GM12878 (cell line): Measurements from ENCODE around the gene RRBP1. TPM values are rescaled to one million over a fixed set of nuclear protein-coding genes. Genes with fewer than 3 reads are reported as not detected.

Experiments
- ATAC-seq: fragments of 200-7000 bp; cut with Tn5 transposase; 3 replicates; pipeline ENCODE4 v1.9.1; 2020; ENCODE audit warnings: mild to moderate bottlenecking, moderate library complexity
- BruUV-seq: library from RNA; stranded (reverse); fragments of 400-500 nt; replicated peaks from 2 replicates; lab custom pipeline; 2021; lab: Mats Ljungman, UMichigan
- CTCF ChIA-PET: fragments of 300-600 bp; sonication (Branson Sonifier 250); formaldehyde crosslinking; extraction: SDS; loops from one replicate; lab custom pipeline; 2021; ENCODE audit warnings: inconsistent platforms; lab: Yijun Ruan, JAX
- POLR2A ChIA-PET: fragments of 350-600 bp; formaldehyde crosslinking; extraction: SDS; loops from one replicate; lab custom pipeline; 2021; ENCODE audit warnings: inconsistent platforms; lab: Charles Lee
- RAD21 ChIA-PET: fragments of 300-600 bp; sonication (Branson Sonifier 250); formaldehyde crosslinking; loops from one replicate; lab custom pipeline; 2023; ENCODE audit warnings: antibody characterized with exemption; ENCODE audit not compliant: unreplicated experiment; lab: Charles Lee
- SMC1A ChIA-PET: fragments of 300-600 bp; sonication (Branson Sonifier 250); formaldehyde crosslinking; loops from one replicate; lab custom pipeline; 2023; ENCODE audit not compliant: unreplicated experiment, uncharacterized antibody; lab: Charles Lee
- DNase-seq: peaks from one replicate; pipeline ENCODE4 v3.0.0-alpha.2; 2011; ENCODE audit warnings: low read depth, low spot score
- FAIRE-seq: peaks from 3 replicates; lab custom pipeline; 2011; peaks lifted over from hg19 to GRCh38; lab: Jason Lieb, UNC
- H2AFZ ChIP-seq: 2 replicates; pipeline ENCODE4 v1.6.0; 2011; ENCODE audit warnings: low read depth, low read length, control low read depth; ENCODE audit not compliant: control insufficient read depth
- H3K27ac ChIP-seq: 2 replicates; pipeline ENCODE4 v1.5.1; 2011; ENCODE audit warnings: control low read depth; ENCODE audit not compliant: control insufficient read depth, insufficient read depth
- H3K27me3 ChIP-seq, 2 experiments: replicated peaks in 1 of 2; 2 replicates each; pipeline versions ENCODE4 v1.6.0 to v1.6.1; 2011; ENCODE audit warnings: low read length in 1 of 2; ENCODE audit not compliant: control insufficient read depth in 2 of 2, insufficient read depth in 2 of 2
- H3K36me3 ChIP-seq, 2 experiments: 2 replicates each; pipeline ENCODE4 v1.5.1; 2011; ENCODE audit warnings: low read length in 1 of 2; ENCODE audit not compliant: control insufficient read depth in 2 of 2, insufficient read depth in 2 of 2
- H3K4me1 ChIP-seq: 2 replicates; pipeline ENCODE4 v1.6.1; 2011; ENCODE audit warnings: mild to moderate bottlenecking, low read length, moderate library complexity, mixed read lengths; ENCODE audit not compliant: control insufficient read depth, insufficient read depth
- H3K4me2 ChIP-seq: 2 replicates; pipeline ENCODE4 v1.6.0; 2011; ENCODE audit warnings: control low read depth; ENCODE audit not compliant: control insufficient read depth, insufficient read depth
- H3K4me3 ChIP-seq: fragments of 200-600 bp; sonication (generic); 2 replicates; pipeline ENCODE4 v1.5.1; 2016
- H3K79me2 ChIP-seq: 2 replicates; pipeline ENCODE4 v1.6.0; 2011; ENCODE audit warnings: low read length; ENCODE audit not compliant: control insufficient read depth, insufficient read depth
- H3K9ac ChIP-seq: 2 replicates; pipeline ENCODE4 v1.8.0; 2011; ENCODE audit warnings: low read length, control low read depth, mixed read lengths; ENCODE audit not compliant: control insufficient read depth, insufficient read depth
- H3K9me3 ChIP-seq: replicated peaks from 3 replicates; pipeline ENCODE4 v1.5.1; 2011; ENCODE audit warnings: mild to moderate bottlenecking, low read length; ENCODE audit not compliant: control insufficient read depth, insufficient read depth
- H4K20me1 ChIP-seq: 2 replicates; pipeline ENCODE4 v1.6.0; 2011; ENCODE audit not compliant: control insufficient read depth, insufficient read depth
- ASH2L ChIP-seq: fragments of 300-600, 200-600 bp; sonication (generic); IDR thresholded peaks from 2 replicates; pipeline ENCODE4 v1.6.1; 2017; ENCODE audit warnings: low read depth, mild to moderate bottlenecking, borderline replicate concordance
- CEBPZ ChIP-seq: fragments of 150-350 bp; IDR thresholded peaks from 2 replicates; pipeline ENCODE4 v1.6.1; 2016; ENCODE audit warnings: low read depth, low read length
- CREB1 ChIP-seq: IDR thresholded peaks from 2 replicates; pipeline ENCODE4 v1.6.1; 2012; ENCODE audit warnings: low read depth, mild to moderate bottlenecking, inconsistent platforms
- GATAD2B ChIP-seq: fragments of 450-650 bp; conservative IDR thresholded peaks from 2 replicates; pipeline ENCODE4 v1.6.1; 2017; ENCODE audit warnings: low read depth, mild to moderate bottlenecking, moderate library complexity
- HDGF ChIP-seq: fragments of 450-650 bp; IDR thresholded peaks from 2 replicates; pipeline ENCODE4 v1.6.1; 2016; ENCODE audit warnings: antibody characterized with exemption
- LARP7 ChIP-seq: fragments of 450-650 bp; IDR thresholded peaks from 2 replicates; pipeline ENCODE4 v1.6.1; 2017; ENCODE audit warnings: mild to moderate bottlenecking
- NR2F1 ChIP-seq: fragments of 450-650 bp; conservative IDR thresholded peaks from 2 replicates; pipeline ENCODE4 v1.6.1; 2017; ENCODE audit warnings: mild to moderate bottlenecking
- POLR2AphosphoS2 ChIP-seq: IDR thresholded peaks from 2 replicates; pipeline ENCODE4 v1.6.1; 2011; ENCODE audit warnings: low read depth, mild to moderate bottlenecking, low read length, improper control_type of control experiment, moderate library complexity
- POLR2AphosphoS5 ChIP-seq: IDR thresholded peaks from 2 replicates; pipeline ENCODE4 v1.6.1; 2011; ENCODE audit warnings: mild to moderate bottlenecking, low read length, inconsistent platforms
- ZBTB40 ChIP-seq: fragments of 450-650 bp; IDR thresholded peaks from 2 replicates; pipeline ENCODE4 v1.6.1; 2016; ENCODE audit warnings: mild to moderate bottlenecking, moderate library complexity, borderline replicate concordance
- ZNF687 ChIP-seq: fragments of 450-650 bp; IDR thresholded peaks from 2 replicates; pipeline ENCODE4 v1.6.1; 2017; ENCODE audit warnings: mild to moderate bottlenecking, moderate library complexity
- ZZZ3 ChIP-seq: IDR thresholded peaks from 2 replicates; pipeline ENCODE4 v1.6.1; 2011; ENCODE audit warnings: low read depth; ENCODE audit not compliant: control insufficient read depth, insufficient read length
- WGBS: methylation state at CpG from one replicate; pipeline ENCODE4 v1.1.6; 2016; ENCODE audit warnings: low lambda C conversion rate; ENCODE audit not compliant: insufficient replicate concordance, insufficient coverage; ENCODE audit errors: missing lambda C conversion rate; 5-methylcytosine and 5-hydroxymethylcytosine counted together
- in situ Hi-C: fragments of 300-500 bp; cut with MboI; formaldehyde crosslinking; loops from 9 replicates; pipeline ENCODE4 v1.14.3; 2018; ENCODE audit warnings: mixed read lengths
- intact Hi-C: fragments of 100-400 bp; cut with micrococcal nuclease; formaldehyde crosslinking; loops from one replicate; pipeline ENCODE4 v1.14.2; 2022; ENCODE audit not compliant: unreplicated experiment
- polyA plus RNA-seq, 11 experiments: library from polyadenylated mRNA; depleted of rRNA in 4 of 11; unstranded in 6 of 11; stranded (reverse) in 5 of 11; fragments of >200 nt; fragmentation: Nextera tagmentation in 4 of 11; fragmentation: Illumina TruSeq in 1 of 11; extraction: Ambion mirVana in 4 of 11; extraction: Trizol in 1 of 11; gene quantifications; 1 replicate in 1 of 11; 2 replicates in 10 of 11; pipeline versions ENCODE4 v1.2.1 to v1.2.3, GENCODE V29; 2011 to 2016; ENCODE audit warnings: inconsistent platforms in 2 of 11, missing spikeins in 2 of 11, low read depth in 1 of 11
- total RNA-seq, 4 experiments: library from RNA; depleted of rRNA in 3 of 4; stranded (reverse); fragments of >200 nt in 3 of 4; fragmentation: Illumina TruSeq in 1 of 4; extraction: Trizol in 1 of 4; gene quantifications; 2 replicates each; pipeline versions ENCODE4 v1.2.1 to v1.2.3, GENCODE V29; 2013 to 2021

Gene RRBP1
- total and polyA plus RNA-seq, 10 of the 15 experiments (the other 5 are each of a cell fraction or from before 2014, with no cell fraction given), result 1.2 to 57.4 (median 24.6) TPM

- 4% methylated on average over 10 of the region's 65 CpGs for WGBS
- POLR2A ChIA-PET, result interaction anchor here (0.6 to 1.8 kb wide), 10 partner anchors 32 to 313 kb away, joined by 3 to 15 read pairs (median 4); no protein-coding TSS in a partner anchor
- DNase-seq (no peak), FAIRE-seq (no peak), ATAC-seq (no peak)
- H3K27ac ChIP-seq, result peak overlapping the region; percentile 69
- H4K20me1 ChIP-seq, result no peaks in the 10 kb centered on the region
- RAD21 ChIA-PET, result interaction anchor here (0.6 to 3.4 kb wide), 22 partner anchors 15 to 606 kb away, joined by 3 to 44 read pairs (median 4); partner anchors contain the start of genes DSTN and ZNF133
- peak overlapping the region; percentile 78 for H3K4me3 ChIP-seq
- in situ Hi-C loops (no loop called here), intact Hi-C loops (loop anchor here (1.0 to 5.0 kb wide), 6 partner anchors 176 to 311 kb away; partner anchors contain the start of genes MGME1 and SNX5)
- no TSS peak for BruUV-seq
- H3K9me3 ChIP-seq, result peaks cover 2% of the 10 kb centered on the region; the same call in 2 of the 3 replicates
- H3K27me3 ChIP-seq, result 0 out of 4 replicates have a peak, but pooled peaks cover 0 to 6% of the 10 kb centered on the region in 2 experiments
- H3K79me2 ChIP-seq, result peaks cover 29% of the 10 kb centered on the region
- peaks cover 8% of the 10 kb centered on the region for H3K4me1 ChIP-seq
- H3K9ac ChIP-seq, result peak overlapping the region; percentile 88; the same call in 1 of the 2 replicates
- no peaks in the 10 kb centered on the region; a peak in 1 of 4 replicates for H3K36me3 ChIP-seq
- CTCF ChIA-PET, result interaction anchor here (0.6 to 2.6 kb wide), 32 partner anchors 10 to 1338 kb away, joined by 3 to 31 read pairs (median 4); partner anchors contain the start of genes BANF2 and DSTN
- no peak overlapping the region for H3K4me2 ChIP-seq
- H2AFZ ChIP-seq, result peak overlapping the region; percentile 77
- SMC1A ChIA-PET, result interaction anchor here (0.6 to 3.7 kb wide), 13 partner anchors 9 to 342 kb away, joined by 3 to 19 read pairs (median 5); partner anchors contain the start of gene DSTN
- no peak for TF ChIP-seq ASH2L
- peak; percentile 77; the same call in 1 of the 2 replicates for TF ChIP-seq LARP7
- 0 out of 2 replicates have a peak, but pooled peaks have one; percentile 15 for TF ChIP-seq ZNF687
- TF ChIP-seq NR2F1, result 0 out of 2 replicates have a peak, but pooled peaks have one; percentile 9
- TF ChIP-seq POLR2AphosphoS5, result no peak
- TF ChIP-seq CREB1, result no peak
- TF ChIP-seq CEBPZ, result no peak
- TF ChIP-seq GATAD2B, result 0 out of 2 replicates have a peak, but pooled peaks have one; percentile 11
- TF ChIP-seq POLR2AphosphoS2, result no peak
- TF ChIP-seq ZBTB40, result no peak
- no peak for TF ChIP-seq ZZZ3
- no peak for TF ChIP-seq HDGF
Measured at GRCh38 chr20:17681726-17682102, 328 bp downstream of the RRBP1 start.
